HK-2 (cell line): ENCODE data around the gene C17orf100.

Experiments
- DNase-seq: peaks from one replicate; pipeline ENCODE4 v3.0.0-alpha.2; 2018; ENCODE audit not compliant: unreplicated experiment

C17orf100 gene

GRCh38 chr17:6651354-6651918, at the start of gene C17orf100, which contains the start of gene MED31:
TSS of gene C17orf100 (plus strand) at chr17:6651762. CDS start at chr17:6651914, 152 bp downstream.
TSS of gene MED31 (minus strand) at chr17:6651605. CDS start at chr17:6651528, 77 bp downstream.
- peak; percentile 98 for DNase-seq

- DNase-seq, result no peak
These were observed 49.4 kb upstream of the C17orf100 start for GRCh38 chr17:6602141-6602540.

- DNase-seq, result no peak
These were observed 47.7 kb upstream of the C17orf100 start for GRCh38 chr17:6603744-6604325.

GRCh38 chr17:6605142-6605541, 46.4 kb upstream of the C17orf100 start:
- DNase-seq, result no peak

GRCh38 chr17:6608321-6608720, 43.2 kb upstream of the C17orf100 start:
- peak; percentile 14 for DNase-seq

GRCh38 chr17:6610011-6610410, 41.6 kb upstream of the C17orf100 start:
- DNase-seq, result no peak

- no peak for DNase-seq
These were observed 40.3 kb upstream of the C17orf100 start for GRCh38 chr17:6611231-6611630.

GRCh38 chr17:6623941-6624340, 27.6 kb upstream of the C17orf100 start:
- DNase-seq, result no peak

- DNase-seq, result no peak
These were observed 24.9 kb upstream of the C17orf100 start for GRCh38 chr17:6626616-6627015.

GRCh38 chr17:6627019-6627418, 24.5 kb upstream of the C17orf100 start:
- DNase-seq, result no peak

GRCh38 chr17:6630390-6630789, 21.2 kb upstream of the C17orf100 start:
- DNase-seq, result no peak

GRCh38 chr17:6632530-6632929, 19.0 kb upstream of the C17orf100 start:
- DNase-seq, result no peak

- no peak for DNase-seq
These were observed 18.3 kb upstream of the C17orf100 start for GRCh38 chr17:6633263-6633662.

GRCh38 chr17:6636105-6636504, 15.5 kb upstream of the C17orf100 start:
- no peak for DNase-seq

- no peak for DNase-seq
These were observed 14.7 kb upstream of the C17orf100 start for GRCh38 chr17:6636616-6637457.

GRCh38 chr17:6637458-6637840, 14.1 kb upstream of the C17orf100 start:
- DNase-seq, result no peak

- no peak for DNase-seq
These were observed 13.3 kb upstream of the C17orf100 start for GRCh38 chr17:6638046-6638908.

GRCh38 chr17:6639014-6639585, 12.5 kb upstream of the C17orf100 start:
- no peak for DNase-seq

- DNase-seq, result peak; percentile 58
These were observed 11.7 kb upstream of the C17orf100 start for GRCh38 chr17:6639586-6640535.

GRCh38 chr17:6640536-6641246, 10.9 kb upstream of the C17orf100 start, which contains the start of the genes KIAA0753 and TXNDC17:
TSS of gene KIAA0753 (minus strand) at chr17:6640711. CDS start at chr17:6635103, 5,608 bp downstream.
TSS of gene TXNDC17 (plus strand) at chr17:6641060. CDS start at chr17:6641083, 23 bp downstream.
- peak; percentile 96 for DNase-seq
